ENCODE data around the gene PKD1.

PKD1 gene

GRCh38 chr16:2042986-2043666, 92.6 kb downstream of the PKD1 start:
- no peak for TF ChIP-seq CTCF (IDR thresholded peaks at IDR 0.05; ENCODE audit: low read depth, low read length)
- no peak overlapping the region for H3K4me3 ChIP-seq (ENCODE audit: low read depth, low read length)

- no peak for TF ChIP-seq CTCF (IDR thresholded peaks at IDR 0.05; ENCODE audit: low read depth, low read length)
- H3K4me3 ChIP-seq (ENCODE audit: low read depth, low read length) = no peak overlapping the region
Observed at GRCh38 chr16:2042171-2042985, 93.3 kb downstream of the PKD1 start.

GRCh38 chr16:2040787-2041522, 94.7 kb downstream of the PKD1 start:
- H3K4me3 ChIP-seq (ENCODE audit: low read depth, low read length) = no peak overlapping the region
- TF ChIP-seq CTCF (IDR thresholded peaks at IDR 0.05; ENCODE audit: low read depth, low read length) = no peak

- TF ChIP-seq CTCF (IDR thresholded peaks at IDR 0.05; ENCODE audit: low read depth, low read length) = no peak
- no peak overlapping the region for H3K4me3 ChIP-seq (ENCODE audit: low read depth, low read length)
Observed at GRCh38 chr16:2040041-2040786, 95.5 kb downstream of the PKD1 start.

- no peak overlapping the region for H3K4me3 ChIP-seq (ENCODE audit: low read depth, low read length)
- TF ChIP-seq CTCF (IDR thresholded peaks at IDR 0.05; ENCODE audit: low read depth, low read length) = no peak
Observed at GRCh38 chr16:2039274-2040031, 96.2 kb downstream of the PKD1 start.
